ENCODE measurements around the gene PADI6. TPM values are rescaled to one million over a fixed set of nuclear protein-coding genes. Genes with fewer than 3 reads are reported as not detected.

The PADI6 gene
- total and polyA plus RNA-seq, 9 of the 15 experiments (the other 6 are each of a cell fraction or from before 2014, with no cell fraction given) = not detected

GRCh38 chr1:17393230-17393629 lies 21.2 kb downstream of the PADI6 start:
- in situ Hi-C loops (cut with MboI) (no loop called here), intact Hi-C loops (cut with micrococcal nuclease) (no loop called here)
- Histone ChIP-seq H3K27me3 (ENCODE audit: control insufficient read depth in 2 of 2, insufficient read depth in 2 of 2, low read length in 2 of 2) (peaks cover 53 to 65% of the 10 kb centered on the region in 2 experiments), H3K9me1 (ENCODE audit: control insufficient read depth, insufficient read depth, low read length) (no peaks in the 10 kb centered on the region), H3K4me3 (no peak overlapping the region), H3K9ac (ENCODE audit: insufficient read depth in 1 of 2, low read depth in 2 of 2, low read length in 2 of 2) (no peak overlapping the region), H3K4me2 (ENCODE audit: insufficient read depth, low read length) (no peak overlapping the region), H3K9me3 (replicated peaks; ENCODE audit: control insufficient read depth, insufficient read depth, low read depth, low read length) (no peaks in the 10 kb centered on the region), H3K79me2 (ENCODE audit: control insufficient read depth, insufficient read depth, low read length) (no peaks in the 10 kb centered on the region), H3K27ac (ENCODE audit: extremely low read depth, low read depth, low read length) (no peak overlapping the region), H2AFZ (ENCODE audit: low read depth, low read length) (no peak overlapping the region), H3K4me1 (replicated peaks in 1 of 2; ENCODE audit: control insufficient read depth in 2 of 2, insufficient read depth in 2 of 2, low read length in 2 of 2) (peaks cover 6 to 8% of the 10 kb centered on the region in 2 experiments; a peak in 4 of 5 replicates), H4K20me1 (replicated peaks; ENCODE audit: control insufficient read depth, insufficient read depth, low read length) (peaks cover 8% of the 10 kb centered on the region), H3K36me3 (ENCODE audit: control insufficient read depth, insufficient read depth, low read length) (no peaks in the 10 kb centered on the region)
- BruUV-seq (replicated peaks) = no TSS peak
- no peak for DNase-seq (ENCODE audit: extremely low read depth in 1 of 4, low spot score in 3 of 4)
- no peak for ATAC-seq
- WGBS (ENCODE audit: insufficient coverage, low coverage, missing lambda C conversion rate) = 5% methylated on average over 8 of the region's 8 CpGs
- CTCF ChIA-PET (ENCODE audit: low intra/inter-chr PET ratio) = no interaction called here
- no peak for TF ChIP-seq ARNT (IDR thresholded peaks at IDR 0.05)
- TF ChIP-seq SRSF9 (IDR thresholded peaks at IDR 0.05; ENCODE audit: borderline replicate concordance, low read depth, low read length) = no peak
- TF ChIP-seq NFATC3 (IDR thresholded peaks at IDR 0.05) = no peak
- TF ChIP-seq ZNF318 (IDR thresholded peaks at IDR 0.05; ENCODE audit: borderline replicate concordance in 1 of 2, low read depth in 1 of 2) = no peak
- TF ChIP-seq ZNF561 (CRISPR knock-in tag; conservative IDR thresholded peaks at IDR 0.05) = no peak
- no peak for TF ChIP-seq SMARCA4 (IDR thresholded peaks at IDR 0.05)
- no peak for TF ChIP-seq ZNF785 (CRISPR knock-in tag; IDR thresholded peaks at IDR 0.05)
- no peak for TF ChIP-seq ZNF436 (CRISPR knock-in tag; IDR thresholded peaks at IDR 0.05)
- no peak for TF ChIP-seq KAT7 (CRISPR knock-in tag; IDR thresholded peaks at IDR 0.05; ENCODE audit: borderline replicate concordance)
- no peak for TF ChIP-seq RFX1 (IDR thresholded peaks at IDR 0.05)
- TF ChIP-seq DLX4 (CRISPR knock-in tag; IDR thresholded peaks at IDR 0.05) = no peak
- TF ChIP-seq CREM (IDR thresholded peaks at IDR 0.05; ENCODE audit: low read depth) = no peak
- no peak for TF ChIP-seq ZNF212 (CRISPR knock-in tag; IDR thresholded peaks at IDR 0.05)
- FAIRE-seq = no peak
- POLR2A ChIA-PET = interaction anchor here (0.7 to 2.6 kb wide), 5 partner anchors 9 to 1614 kb away, joined by 3 to 14 read pairs (median 4); no protein-coding TSS in a partner anchor
